Smooth muscle cell (in vitro differentiated cells): ENCODE measurements around the gene QPCT. TPM values are rescaled to one million over a fixed set of nuclear protein-coding genes. Genes with fewer than 3 reads are reported as not detected.
"Not testable (repeated sequence)": the region's sequence is repeated elsewhere in the genome, so short reads cannot be mapped to it uniquely, and the experiment has no call there.

Experiments used
- DNase-seq: peaks from one replicate; lab custom pipeline; 2025; ENCODE audit not compliant: unreplicated experiment; lab: John Stamatoyannopoulos, UW
- H2AFZ ChIP-seq: fragments of 200-600 bp; sonication (generic); 2 replicates; pipeline ENCODE4 v1.6.0; 2016; ENCODE audit warnings: antibody characterized with exemption, low read depth, mild to moderate bottlenecking
- H3F3A ChIP-seq: fragments of 200-600 bp; sonication (generic); 2 replicates; pipeline ENCODE4 v1.6.0; 2017; ENCODE audit warnings: antibody characterized with exemption, low read depth
- H3K27ac ChIP-seq: fragments of 200-600 bp; sonication (generic); 2 replicates; pipeline ENCODE4 v1.5.1; 2016; ENCODE audit warnings: low read depth, mild to moderate bottlenecking
- H3K27me3 ChIP-seq: fragments of 200-600 bp; sonication (generic); 2 replicates; pipeline ENCODE4 v1.6.1; 2016; ENCODE audit warnings: low read depth, mild to moderate bottlenecking
- H3K36me3 ChIP-seq: fragments of 200-600 bp; sonication (generic); 2 replicates; pipeline ENCODE4 v1.5.1; 2016; ENCODE audit warnings: low read depth
- H3K4me1 ChIP-seq: fragments of 200-600 bp; sonication (generic); 2 replicates; pipeline ENCODE4 v1.5.1; 2016; ENCODE audit warnings: low read depth
- H3K4me2 ChIP-seq: fragments of 200-600 bp; sonication (generic); 2 replicates; pipeline ENCODE4 v1.6.0; 2016; ENCODE audit warnings: mild to moderate bottlenecking
- H3K4me3 ChIP-seq: fragments of 200-600 bp; sonication (generic); 2 replicates; pipeline ENCODE4 v1.5.1; 2016; ENCODE audit warnings: mild to moderate bottlenecking
- H3K79me2 ChIP-seq: fragments of 200-600 bp; sonication (generic); 2 replicates; pipeline ENCODE4 v1.6.0; 2016; ENCODE audit warnings: low read depth, mild to moderate bottlenecking
- H3K9ac ChIP-seq: fragments of 200-600 bp; sonication (generic); 2 replicates; pipeline ENCODE4 v1.6.0; 2016; ENCODE audit warnings: low read depth
- H3K9me3 ChIP-seq: fragments of 200-600 bp; sonication (generic); replicated peaks from 2 replicates; pipeline ENCODE4 v1.5.1; 2016; ENCODE audit warnings: low read depth
- H4K20me1 ChIP-seq: fragments of 200-600 bp; sonication (generic); 2 replicates; pipeline ENCODE4 v1.6.0; 2016; ENCODE audit warnings: low read depth
- WGBS: methylation state at CpG from one replicate; pipeline ENCODE4 v1.1.7; 2016; ENCODE audit warnings: low lambda C conversion rate; 5-methylcytosine and 5-hydroxymethylcytosine counted together
- polyA plus RNA-seq: library from polyadenylated mRNA; unstranded; fragments of >200 nt; fragmentation: Nextera tagmentation; extraction: Ambion mirVana; gene quantifications from 2 replicates; pipeline ENCODE4 v1.2.1, GENCODE V29; 2016
- total RNA-seq: library from RNA; depleted of rRNA; stranded (reverse); fragments of >200 nt; gene quantifications from 2 replicates; pipeline ENCODE4 v1.2.3, GENCODE V29; 2014
- TF ChIP-seq, protein P1 (sequence below): fragments of 200-600 bp; sonication (generic); IDR thresholded peaks from 2 replicates; pipeline ENCODE4 v1.5.1; 2017; ENCODE audit warnings: borderline replicate concordance, mild to moderate bottlenecking, antibody characterized with exemption; ENCODE audit not compliant: insufficient read depth, poor library complexity, severe bottlenecking

The QPCT gene
- total RNA-seq (0.54 and 0.58 TPM in 2 replicates), polyA plus RNA-seq (0.27 and 2.0 TPM in 2 replicates)

DNA sequence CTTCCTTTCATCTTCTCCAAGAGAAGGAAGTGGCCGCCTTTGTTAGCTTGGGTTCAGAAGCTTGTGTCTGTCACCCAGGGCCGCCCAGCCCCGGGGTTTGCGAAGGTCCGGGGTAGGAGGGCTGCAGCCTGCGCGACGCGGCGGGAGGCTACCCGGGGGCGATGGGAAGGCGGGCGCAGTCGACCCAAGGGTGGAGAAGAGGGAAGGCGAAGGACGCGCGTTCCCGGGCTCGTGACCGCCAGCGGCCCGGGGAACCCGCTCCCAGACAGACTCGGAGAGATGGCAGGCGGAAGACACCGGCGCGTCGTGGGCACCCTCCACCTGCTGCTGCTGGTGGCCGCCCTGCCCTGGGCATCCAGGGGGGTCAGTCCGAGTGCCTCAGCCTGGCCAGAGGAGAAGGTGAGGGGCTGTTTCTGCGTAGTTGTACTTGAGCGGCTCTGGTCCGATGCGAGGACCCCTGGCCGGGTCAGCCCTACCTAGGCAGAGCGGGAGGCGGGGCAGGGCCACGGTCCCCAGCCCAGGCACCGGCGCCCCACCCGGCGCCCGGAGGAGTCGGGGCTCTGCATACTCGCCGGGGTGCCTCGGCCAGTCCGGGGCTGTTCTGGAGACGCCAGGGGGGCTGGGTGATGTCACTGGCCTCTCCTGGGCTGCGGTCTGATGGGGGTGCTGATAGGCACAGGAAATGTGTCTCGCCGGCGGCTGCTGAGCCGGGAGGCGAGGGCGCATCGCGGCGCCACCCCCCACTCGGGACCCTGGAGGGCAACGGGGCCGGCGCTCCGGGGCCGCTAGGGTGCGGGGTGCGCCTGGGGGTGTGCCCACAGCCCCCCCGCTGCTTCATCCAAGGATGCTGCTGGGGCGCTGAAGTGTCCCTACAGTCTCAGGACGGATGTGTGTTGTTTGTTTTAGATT is at the start of gene QPCT:
Gene QPCT (plus strand): TSS at position 178 of the 909 bp plus-strand sequence. CDS start 102 bp downstream, at position 280.
- Histone ChIP-seq H3K27me3 (no peaks in the 10 kb centered on the region), H3K9me3 (no peaks in the 10 kb centered on the region), H2AFZ (peak within 1 kb of the TSS; percentile 64), H3K27ac (peak within 1 kb of the TSS; percentile 0), H3K79me2 (no peaks in the 10 kb centered on the region), H3K4me1 (peaks cover 17% of the 10 kb centered on the region), H3K36me3 (no peaks in the 10 kb centered on the region), H4K20me1 (no peaks in the 10 kb centered on the region), H3K4me3 (no peak within 1 kb of the TSS), H3F3A (peaks cover 5% of the 10 kb centered on the region), H3K4me2 (no peak within 1 kb of the TSS), H3K9ac (no peak within 1 kb of the TSS)
- TF ChIP-seq, protein P1, sequence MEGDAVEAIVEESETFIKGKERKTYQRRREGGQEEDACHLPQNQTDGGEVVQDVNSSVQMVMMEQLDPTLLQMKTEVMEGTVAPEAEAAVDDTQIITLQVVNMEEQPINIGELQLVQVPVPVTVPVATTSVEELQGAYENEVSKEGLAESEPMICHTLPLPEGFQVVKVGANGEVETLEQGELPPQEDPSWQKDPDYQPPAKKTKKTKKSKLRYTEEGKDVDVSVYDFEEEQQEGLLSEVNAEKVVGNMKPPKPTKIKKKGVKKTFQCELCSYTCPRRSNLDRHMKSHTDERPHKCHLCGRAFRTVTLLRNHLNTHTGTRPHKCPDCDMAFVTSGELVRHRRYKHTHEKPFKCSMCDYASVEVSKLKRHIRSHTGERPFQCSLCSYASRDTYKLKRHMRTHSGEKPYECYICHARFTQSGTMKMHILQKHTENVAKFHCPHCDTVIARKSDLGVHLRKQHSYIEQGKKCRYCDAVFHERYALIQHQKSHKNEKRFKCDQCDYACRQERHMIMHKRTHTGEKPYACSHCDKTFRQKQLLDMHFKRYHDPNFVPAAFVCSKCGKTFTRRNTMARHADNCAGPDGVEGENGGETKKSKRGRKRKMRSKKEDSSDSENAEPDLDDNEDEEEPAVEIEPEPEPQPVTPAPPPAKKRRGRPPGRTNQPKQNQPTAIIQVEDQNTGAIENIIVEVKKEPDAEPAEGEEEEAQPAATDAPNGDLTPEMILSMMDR = no peak
- no peak for DNase-seq
- 95% methylated on average over 73 of the region's 73 CpGs for WGBS

DNA sequence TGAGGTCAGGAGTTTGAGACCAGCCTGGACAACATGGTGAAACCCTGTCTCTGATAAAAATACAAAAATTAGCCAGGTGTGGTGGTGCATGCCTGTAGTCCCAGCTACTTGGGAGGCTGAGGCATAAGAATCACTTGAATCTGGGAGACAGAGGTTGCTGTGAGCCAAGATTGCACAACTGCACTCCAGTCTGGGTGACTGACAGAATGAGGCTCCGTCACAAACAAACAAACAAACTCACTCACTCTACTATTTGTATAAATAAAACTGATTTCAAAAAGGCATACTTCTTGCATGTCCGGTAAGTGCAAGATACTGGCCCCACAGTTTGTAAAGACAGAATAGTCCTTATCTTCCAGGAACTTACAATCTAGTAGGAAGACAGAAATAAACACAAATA is 49.6 kb upstream of the QPCT start:
- H3K4me2 ChIP-seq, H3K9me3 ChIP-seq, H3K36me3 ChIP-seq, H3K27ac ChIP-seq, H3K4me1 ChIP-seq, H3K27me3 ChIP-seq, H2AFZ ChIP-seq, H3K4me3 ChIP-seq, DNase-seq, H3K9ac ChIP-seq, H3F3A ChIP-seq: not testable (repeated sequence)
- 94% methylated on average over 2 of the region's 2 CpGs for WGBS
- peaks cover 79% of the 10 kb centered on the region for H3K79me2 ChIP-seq
- peaks cover 77% of the 10 kb centered on the region for H4K20me1 ChIP-seq

GRCh38 chr2:37295469-37296073 is 48.9 kb upstream of the QPCT start:
- Histone ChIP-seq H3K27me3 (no peaks in the 10 kb centered on the region), H3K4me2 (no peak overlapping the region), H4K20me1 (peaks cover 78% of the 10 kb centered on the region), H3K79me2 (peaks cover 82% of the 10 kb centered on the region), H3K9ac (no peak overlapping the region), H3K9me3 (no peaks in the 10 kb centered on the region), H3K4me3 (no peak overlapping the region), H3K27ac (no peak overlapping the region), H3K36me3 (peaks cover 7% of the 10 kb centered on the region), H2AFZ (no peak overlapping the region), H3K4me1 (no peaks in the 10 kb centered on the region), H3F3A (no peaks in the 10 kb centered on the region)
- DNase-seq = no peak
- WGBS = 80% methylated on average over 1 of the region's 1 CpG
- TF ChIP-seq, protein P1 = no peak

DNA sequence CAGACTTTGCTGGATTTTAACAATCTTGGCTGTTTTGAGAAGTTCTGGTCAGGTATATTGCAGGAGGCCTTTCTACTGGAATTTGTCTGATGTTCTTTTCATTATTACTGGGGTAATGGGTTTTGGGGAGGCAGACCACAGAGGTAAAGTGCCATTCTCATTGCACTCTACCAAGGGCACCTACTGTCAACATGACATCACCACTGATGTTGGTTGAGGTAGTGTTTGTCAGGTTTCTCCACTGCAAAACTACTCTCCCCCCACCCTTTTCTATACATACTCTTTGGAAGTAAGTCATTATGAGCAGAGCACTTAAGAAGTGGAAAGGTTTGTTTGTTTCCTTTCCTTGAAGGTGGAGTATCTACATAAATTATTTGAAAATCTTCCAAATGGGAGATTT is 46.8 kb upstream of the QPCT start:
- no peak overlapping the region for H2AFZ ChIP-seq
- H3K9ac ChIP-seq = no peak overlapping the region
- TF ChIP-seq, protein P1 = no peak
- no peaks in the 10 kb centered on the region for H3K9me3 ChIP-seq
- no peak overlapping the region for H3K4me2 ChIP-seq
- no peak for DNase-seq
- no peaks in the 10 kb centered on the region for H3K27me3 ChIP-seq
- H3K79me2 ChIP-seq = peaks cover 88% of the 10 kb centered on the region
- H3K4me3 ChIP-seq = no peak overlapping the region
- peaks cover 5% of the 10 kb centered on the region for H3K4me1 ChIP-seq
- no peak overlapping the region for H3K27ac ChIP-seq
- H3F3A ChIP-seq = peaks cover 3% of the 10 kb centered on the region
- peaks cover 85% of the 10 kb centered on the region for H4K20me1 ChIP-seq
- H3K36me3 ChIP-seq = no peaks in the 10 kb centered on the region
